CD14-positive monocyte (primary cell): ENCODE data around the gene LIPI. TPM values are rescaled to one million over a fixed set of nuclear protein-coding genes. Genes with fewer than 3 reads are reported as not detected.

ENCODE experiments used
- DNase-seq, 3 donors: peaks; one replicate each; pipeline ENCODE4 v3.0.0-alpha.2; 2011 to 2022
- H2AFZ ChIP-seq: 2 replicates; pipeline ENCODE4 v1.6.0; 2012; ENCODE audit warnings: mild to moderate bottlenecking, low read depth, low read length, inconsistent platforms; ENCODE audit not compliant: insufficient read depth, poor library complexity, severe bottlenecking
- H3K27ac ChIP-seq, 2 donors: 1 replicate in 1 of 2; 2 replicates in 1 of 2; pipeline ENCODE4 v1.5.1; 2012 to 2013; ENCODE audit warnings: low read length in 2 of 2, control low read depth in 1 of 2, inconsistent platforms in 1 of 2, low read depth in 1 of 2, mild to moderate bottlenecking in 1 of 2
- H3K27me3 ChIP-seq, 2 donors: one replicate each; pipeline versions ENCODE4 v1.6.0 to v1.6.1; 2011 to 2013; ENCODE audit warnings: low read length in 2 of 2; ENCODE audit not compliant: control insufficient read depth in 2 of 2, insufficient read depth in 2 of 2
- H3K36me3 ChIP-seq, 2 donors: replicated peaks in 1 of 2; 1 replicate in 1 of 2; 2 replicates in 1 of 2; pipeline versions ENCODE4 v1.5.1 to v1.6.1; 2012 to 2013; ENCODE audit warnings: low read length in 2 of 2, control low read depth in 1 of 2, inconsistent platforms in 1 of 2, mild to moderate bottlenecking in 1 of 2; ENCODE audit not compliant: insufficient read depth in 2 of 2, control insufficient read depth in 1 of 2
- H3K4me1 ChIP-seq, 2 donors: 1 replicate in 1 of 2; 2 replicates in 1 of 2; pipeline versions ENCODE4 v1.5.1 to v1.6.1; 2012 to 2013; ENCODE audit warnings: low read length in 2 of 2, control low read depth in 1 of 2, inconsistent platforms in 1 of 2, mild to moderate bottlenecking in 1 of 2, moderate library complexity in 1 of 2; ENCODE audit not compliant: insufficient read depth in 2 of 2, control insufficient read depth in 1 of 2
- H3K4me2 ChIP-seq: replicated peaks from 2 replicates; pipeline ENCODE3; 2012; ENCODE audit warnings: low read length, moderate library complexity, mild to moderate bottlenecking; ENCODE audit not compliant: poor library complexity, severe bottlenecking; ENCODE audit errors: extremely low read depth
- H3K4me3 ChIP-seq, 3 experiments: fragments of 200-600 bp in 1 of 3; sonication (generic) in 1 of 3; replicated peaks in 1 of 3; 1 replicate in 2 of 3; 2 replicates in 1 of 3; pipeline ENCODE4 v1.5.1; 2011 to 2013; ENCODE audit warnings: low read length in 3 of 3, mild to moderate bottlenecking in 3 of 3, control low read depth in 2 of 3, low read depth in 2 of 3, inconsistent platforms in 1 of 3, moderate library complexity in 1 of 3
- H3K79me2 ChIP-seq: 2 replicates; pipeline ENCODE4 v1.6.0; 2012; ENCODE audit warnings: mild to moderate bottlenecking, control low read depth, inconsistent platforms, low read length, moderate library complexity; ENCODE audit not compliant: insufficient read depth
- H3K9ac ChIP-seq: 2 replicates; pipeline ENCODE4 v1.6.0; 2017; ENCODE audit warnings: low read length, mild to moderate bottlenecking; ENCODE audit not compliant: insufficient read depth, poor library complexity, severe bottlenecking
- H3K9me3 ChIP-seq, 2 donors: replicated peaks in 1 of 2; 1 replicate in 1 of 2; 2 replicates in 1 of 2; pipeline versions ENCODE4 v1.5.1 to v1.6.1; 2012 to 2013; ENCODE audit warnings: low read length in 2 of 2, control low read depth in 1 of 2; ENCODE audit not compliant: control insufficient read depth in 1 of 2, insufficient read depth in 1 of 2
- H4K20me1 ChIP-seq: 2 replicates; pipeline ENCODE4 v1.6.0; 2012; ENCODE audit warnings: mild to moderate bottlenecking, low read length, control low read depth, moderate library complexity; ENCODE audit not compliant: insufficient read depth
- H3K27ac Mint-ChIP-seq, 7 donors: one replicate each; pipeline ENCODE4 v1.8.0; 2020; ENCODE audit warnings: mild to moderate bottlenecking in 7 of 7, mixed read lengths in 7 of 7, moderate library complexity in 6 of 7, inconsistent platforms in 2 of 7
- H3K27me3 Mint-ChIP-seq, 3 donors: one replicate each; pipeline ENCODE4 v1.8.0; 2021 to 2022; ENCODE audit warnings: low read depth in 3 of 3, mild to moderate bottlenecking in 3 of 3, mixed read lengths in 3 of 3, moderate library complexity in 3 of 3, inconsistent platforms in 1 of 3
- H3K36me3 Mint-ChIP-seq, 2 donors: one replicate each; pipeline ENCODE4 v1.8.0; 2020; ENCODE audit warnings: mixed read lengths in 2 of 2, inconsistent platforms in 1 of 2, mild to moderate bottlenecking in 1 of 2
- H3K4me1 Mint-ChIP-seq: one replicate; pipeline ENCODE4 v1.8.0; 2020; ENCODE audit warnings: mild to moderate bottlenecking, mixed read lengths
- H3K4me3 Mint-ChIP-seq, 2 donors: one replicate each; pipeline ENCODE4 v1.8.0; 2020; ENCODE audit warnings: mild to moderate bottlenecking in 2 of 2, mixed read lengths in 2 of 2, moderate library complexity in 1 of 2
- H3K9me3 Mint-ChIP-seq, 7 donors: one replicate each; pipeline ENCODE4 v1.8.0; 2020 to 2022; ENCODE audit warnings: mixed read lengths in 7 of 7, mild to moderate bottlenecking in 6 of 7, moderate library complexity in 6 of 7, inconsistent platforms in 2 of 7
- intact Hi-C, 2 donors: fragments of 100-400 bp; cut with micrococcal nuclease; formaldehyde crosslinking; loops; one replicate each; pipeline versions ENCODE4 v1.15.0 to v1.15.1; 2023
- polyA plus RNA-seq, 3 donors: library from polyadenylated mRNA; depleted of rRNA in 1 of 3; unstranded in 2 of 3; stranded (reverse) in 1 of 3; fragments of 300-500 nt in 2 of 3; fragments of >200 nt in 1 of 3; fragmentation: Illumina TruSeq in 2 of 3; gene quantifications; 1 replicate in 2 of 3; 2 replicates in 1 of 3; pipeline ENCODE4 v1.2.3, GENCODE V29; 2012 to 2021
- TF ChIP-seq, protein P1 (sequence below): fragments of 200-600 bp; IDR thresholded peaks from one replicate; pipeline ENCODE4 v1.8.0; 2022; ENCODE audit warnings: antibody characterized with exemption, mild to moderate bottlenecking

LIPI gene
- polyA plus RNA-seq, 3 donors: not detected

DNA sequence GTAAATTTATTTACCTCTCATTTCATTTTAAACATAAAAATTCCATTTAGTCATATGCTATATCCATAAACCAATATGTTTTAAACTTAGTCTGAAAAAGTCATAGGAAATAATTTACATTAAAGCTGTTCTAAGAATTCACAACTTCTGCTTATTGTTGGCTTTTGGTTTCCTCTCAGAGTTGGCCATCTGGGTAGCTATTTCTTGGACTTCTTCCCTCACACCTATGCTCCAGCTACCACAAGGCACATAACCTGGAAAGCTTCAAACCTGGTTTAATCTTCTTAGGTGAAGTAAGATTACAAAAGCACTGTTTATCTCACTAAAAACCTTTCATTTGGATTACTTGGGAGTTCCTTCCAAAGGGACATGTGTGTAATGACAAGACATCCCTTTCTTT lies 35.0 kb upstream of the LIPI start:
- no peak overlapping the region for H3K9ac ChIP-seq

DNA sequence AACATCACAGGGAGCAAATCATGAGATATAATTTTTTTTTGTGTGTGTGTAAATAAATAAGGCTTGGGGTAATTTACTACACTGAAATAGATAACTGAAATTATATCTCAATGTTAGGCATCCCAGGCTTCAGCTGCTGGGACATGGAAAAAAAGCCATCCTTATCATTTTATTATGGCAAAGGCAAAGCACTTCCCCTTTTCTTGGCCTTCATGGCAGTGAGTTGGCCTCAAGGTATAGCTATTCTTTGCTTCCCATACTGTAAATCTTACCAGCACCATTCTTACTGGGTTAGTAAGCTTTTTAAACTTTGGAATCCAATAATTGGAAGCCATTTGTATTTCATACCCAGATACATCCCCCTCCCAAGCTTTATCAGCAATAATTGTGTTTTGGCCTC lies 34.2 kb upstream of the LIPI start:
- H3K9me3 ChIP-seq: no peaks in the 10 kb centered on the region
- no peaks in the 10 kb centered on the region for H3K27me3 ChIP-seq
- intact Hi-C loops: no loop called here
- no peaks in the 10 kb centered on the region for H3K36me3 ChIP-seq
- no peak overlapping the region for H3K27ac Mint-ChIP-seq
- H3K27me3 Mint-ChIP-seq: no peaks in the 10 kb centered on the region
- H3K4me1 Mint-ChIP-seq: peaks cover 7% of the 10 kb centered on the region
- TF ChIP-seq, protein P1, sequence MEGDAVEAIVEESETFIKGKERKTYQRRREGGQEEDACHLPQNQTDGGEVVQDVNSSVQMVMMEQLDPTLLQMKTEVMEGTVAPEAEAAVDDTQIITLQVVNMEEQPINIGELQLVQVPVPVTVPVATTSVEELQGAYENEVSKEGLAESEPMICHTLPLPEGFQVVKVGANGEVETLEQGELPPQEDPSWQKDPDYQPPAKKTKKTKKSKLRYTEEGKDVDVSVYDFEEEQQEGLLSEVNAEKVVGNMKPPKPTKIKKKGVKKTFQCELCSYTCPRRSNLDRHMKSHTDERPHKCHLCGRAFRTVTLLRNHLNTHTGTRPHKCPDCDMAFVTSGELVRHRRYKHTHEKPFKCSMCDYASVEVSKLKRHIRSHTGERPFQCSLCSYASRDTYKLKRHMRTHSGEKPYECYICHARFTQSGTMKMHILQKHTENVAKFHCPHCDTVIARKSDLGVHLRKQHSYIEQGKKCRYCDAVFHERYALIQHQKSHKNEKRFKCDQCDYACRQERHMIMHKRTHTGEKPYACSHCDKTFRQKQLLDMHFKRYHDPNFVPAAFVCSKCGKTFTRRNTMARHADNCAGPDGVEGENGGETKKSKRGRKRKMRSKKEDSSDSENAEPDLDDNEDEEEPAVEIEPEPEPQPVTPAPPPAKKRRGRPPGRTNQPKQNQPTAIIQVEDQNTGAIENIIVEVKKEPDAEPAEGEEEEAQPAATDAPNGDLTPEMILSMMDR: no peak
- H3K9ac ChIP-seq: no peak overlapping the region
- no peaks in the 10 kb centered on the region for H3K4me1 ChIP-seq
- no peaks in the 10 kb centered on the region for H3K79me2 ChIP-seq
- H2AFZ ChIP-seq: no peak overlapping the region
- H3K36me3 Mint-ChIP-seq: no peaks in the 10 kb centered on the region
- H3K4me3 ChIP-seq: no peak overlapping the region
- H3K27ac ChIP-seq: no peak overlapping the region
- no peak for DNase-seq
- H3K9me3 Mint-ChIP-seq: peaks cover 2 to 6% (median 5%) of the 10 kb centered on the region in 7 donors
- no peaks in the 10 kb centered on the region for H4K20me1 ChIP-seq
- H3K4me2 ChIP-seq: no peak overlapping the region
- no peak overlapping the region for H3K4me3 Mint-ChIP-seq

More for the DNA sequence above, 35.0 kb upstream of the LIPI start:
- Mint-ChIP-seq H3K36me3 (no peaks in the 10 kb centered on the region), H3K27me3 (no peaks in the 10 kb centered on the region), H3K9me3 (peaks cover 3 to 8% (median 6%) of the 10 kb centered on the region in 7 donors), H3K4me1 (peaks cover 10% of the 10 kb centered on the region), H3K27ac (no peak overlapping the region), H3K4me3 (no peak overlapping the region)
- H3K4me2 ChIP-seq: no peak overlapping the region
- no peak for DNase-seq
- H3K36me3 ChIP-seq: no peaks in the 10 kb centered on the region
- H4K20me1 ChIP-seq: no peaks in the 10 kb centered on the region
- no peaks in the 10 kb centered on the region for H3K4me1 ChIP-seq
- H3K79me2 ChIP-seq: no peaks in the 10 kb centered on the region
- H2AFZ ChIP-seq: no peak overlapping the region
- no peaks in the 10 kb centered on the region for H3K9me3 ChIP-seq
- H3K27me3 ChIP-seq: no peaks in the 10 kb centered on the region
- intact Hi-C loops: no loop called here
- TF ChIP-seq, protein P1: no peak
- no peak overlapping the region for H3K27ac ChIP-seq
- H3K4me3 ChIP-seq: no peak overlapping the region
